ENCODE data around the gene PRMT9.

- no peak for TF ChIP-seq CTCF (IDR thresholded peaks at IDR 0.05)
- no peak for TF ChIP-seq POLR2A (IDR thresholded peaks at IDR 0.05)
Observed at GRCh38 chr4:147594107-147594506, 89.9 kb downstream of the PRMT9 start.

All from right lobe of liver (tissue), 4 donors.